Astrocyte (in vitro differentiated cells and primary cell): ENCODE data around the gene LRIG1. TPM values are rescaled to one million over a fixed set of nuclear protein-coding genes. Genes with fewer than 3 reads are reported as not detected.
A peak's percentile ranks its signal among the peaks of the same experiment; 100 is the strongest.

Experiments used
- DNase-seq: peaks from one replicate; pipeline ENCODE4 v3.0.0-alpha.2; 2010; ENCODE audit warnings: low read depth
- FAIRE-seq: peaks from 2 replicates; lab custom pipeline; 2011; peaks lifted over from hg19 to GRCh38; lab: Jason Lieb, UNC
- H2AFZ ChIP-seq: 2 replicates; pipeline ENCODE4 v1.6.0; 2012; ENCODE audit warnings: low read depth, low read length, inconsistent platforms
- H3K27ac ChIP-seq: 2 replicates; pipeline ENCODE4 v1.5.1; 2011; ENCODE audit warnings: low read depth, low read length, inconsistent platforms
- H3K27me3 ChIP-seq: 2 replicates; pipeline ENCODE4 v1.6.0; 2011; ENCODE audit warnings: low read length, inconsistent platforms; ENCODE audit not compliant: insufficient read depth
- H3K36me3 ChIP-seq: 2 replicates; pipeline ENCODE4 v1.5.1; 2011; ENCODE audit warnings: low read length, inconsistent platforms; ENCODE audit not compliant: insufficient read depth
- H3K4me1 ChIP-seq: 2 replicates; pipeline ENCODE4 v1.5.1; 2011; ENCODE audit warnings: low read length, inconsistent platforms; ENCODE audit not compliant: insufficient read depth
- H3K4me2 ChIP-seq: 2 replicates; pipeline ENCODE4 v1.6.0; 2012; ENCODE audit warnings: low read length, inconsistent platforms
- H3K4me3 ChIP-seq: 2 replicates; pipeline ENCODE4 v1.5.1; 2011; ENCODE audit warnings: low read depth, mild to moderate bottlenecking, low read length, inconsistent platforms; ENCODE audit not compliant: insufficient read depth
- H3K79me2 ChIP-seq: 2 replicates; pipeline ENCODE4 v1.6.0; 2012; ENCODE audit warnings: mild to moderate bottlenecking, low read length, inconsistent platforms; ENCODE audit not compliant: insufficient read depth
- H3K9ac ChIP-seq: 2 replicates; pipeline ENCODE4 v1.6.0; 2012; ENCODE audit warnings: mild to moderate bottlenecking, low read length, inconsistent platforms
- H3K9me3 ChIP-seq: 2 replicates; pipeline ENCODE4 v1.5.1; 2012; ENCODE audit warnings: low read depth, mild to moderate bottlenecking, low read length, inconsistent platforms; ENCODE audit not compliant: insufficient read depth
- H4K20me1 ChIP-seq: 2 replicates; pipeline ENCODE4 v1.6.0; 2012; ENCODE audit warnings: low read length, inconsistent platforms; ENCODE audit not compliant: insufficient read depth
- H3K27ac Mint-ChIP-seq: one replicate; pipeline ENCODE4 v1.8.0; 2021; ENCODE audit warnings: mild to moderate bottlenecking, mixed read lengths; ENCODE audit not compliant: unreplicated experiment
- H3K27me3 Mint-ChIP-seq: one replicate; pipeline ENCODE4 v1.8.0; 2021; ENCODE audit warnings: low read depth, mixed read lengths; ENCODE audit not compliant: unreplicated experiment
- H3K36me3 Mint-ChIP-seq: one replicate; pipeline ENCODE4 v1.8.0; 2021; ENCODE audit warnings: low read depth, mixed read lengths; ENCODE audit not compliant: unreplicated experiment
- H3K4me1 Mint-ChIP-seq: one replicate; pipeline ENCODE4 v1.8.0; 2021; ENCODE audit warnings: low read depth, mixed read lengths; ENCODE audit not compliant: unreplicated experiment
- H3K4me3 Mint-ChIP-seq: one replicate; pipeline ENCODE4 v1.8.0; 2021; ENCODE audit warnings: mild to moderate bottlenecking, moderate library complexity, mixed read lengths; ENCODE audit not compliant: unreplicated experiment
- H3K9me3 Mint-ChIP-seq: one replicate; pipeline ENCODE4 v1.8.0; 2021; ENCODE audit warnings: mild to moderate bottlenecking, mixed read lengths; ENCODE audit not compliant: unreplicated experiment
- EZH2 ChIP-seq: IDR thresholded peaks from 2 replicates; pipeline ENCODE4 v1.6.1; 2012; ENCODE audit warnings: mild to moderate bottlenecking, low read length, inconsistent platforms; ENCODE audit not compliant: insufficient read depth
- total RNA-seq: library from RNA; stranded (reverse); gene quantifications from 2 replicates; pipeline ENCODE4 v1.2.1, GENCODE V29; 2021
- TF ChIP-seq, protein P1 (sequence below): IDR thresholded peaks from 2 replicates; pipeline ENCODE4 v1.5.1; 2011; ENCODE audit warnings: low read depth, mild to moderate bottlenecking, inconsistent platforms, low read length, moderate library complexity; ENCODE audit not compliant: insufficient read depth

Gene LRIG1
- total RNA-seq, 1 donor from 2014 or later, result 39.7 TPM

DNA sequence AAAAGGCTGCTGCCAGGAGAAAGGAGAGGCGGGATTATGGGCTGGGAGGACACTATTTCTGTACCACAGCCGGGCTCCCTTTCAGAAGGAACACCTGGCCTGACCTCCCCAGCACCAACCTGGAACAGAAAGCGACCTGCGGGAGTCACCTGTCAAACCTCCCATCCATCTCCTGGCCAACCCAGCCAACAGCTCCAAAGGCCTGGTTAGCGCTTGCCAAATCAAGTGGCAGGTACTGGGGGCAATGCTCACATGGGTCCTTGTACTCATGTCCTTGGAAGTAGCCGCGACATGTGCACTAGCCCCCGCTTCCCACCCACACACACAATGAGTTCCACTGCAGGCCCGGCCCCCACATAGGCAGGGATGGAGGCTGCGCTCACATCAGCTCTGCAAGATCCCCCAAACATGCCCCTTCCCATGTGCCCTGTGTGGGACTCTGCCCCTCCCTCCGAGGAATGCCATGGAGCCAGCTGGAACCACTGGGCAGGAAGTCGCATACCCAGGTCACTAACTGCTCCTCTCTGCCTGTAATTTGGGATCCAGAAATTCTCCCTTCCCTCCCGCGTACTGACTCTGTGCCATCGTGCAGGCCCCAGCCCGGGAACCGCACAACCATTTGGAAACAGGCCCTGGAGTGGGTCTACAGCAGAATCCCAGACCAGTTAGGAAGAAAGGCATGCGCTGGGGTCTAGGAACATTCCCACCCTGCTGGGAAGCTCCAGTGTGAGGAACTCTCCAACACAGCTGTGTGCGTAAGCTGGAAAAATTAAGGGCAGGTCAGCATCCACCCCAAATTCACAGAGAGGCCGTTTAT, 98.9 kb downstream of the LRIG1 start:
- Histone ChIP-seq H3K4me1 (peaks cover 50% of the 10 kb centered on the region), H3K9ac (peak overlapping the region; percentile 45), H3K4me3 (no peak overlapping the region), H3K9me3 (no peaks in the 10 kb centered on the region), H3K36me3 (peaks cover 8% of the 10 kb centered on the region), H2AFZ (no peak overlapping the region), H4K20me1 (no peaks in the 10 kb centered on the region), H3K27me3 (no peaks in the 10 kb centered on the region), H3K4me2 (peak overlapping the region; percentile 59), H3K27ac (no peak overlapping the region), H3K79me2 (no peaks in the 10 kb centered on the region)
- peak overlapping the region; percentile 7 for H3K27ac Mint-ChIP-seq
- DNase-seq (no peak), FAIRE-seq (no peak)
- H3K4me1 Mint-ChIP-seq, result peaks cover 39% of the 10 kb centered on the region
- H3K4me3 Mint-ChIP-seq, result no peak overlapping the region
- no peak for TF ChIP-seq EZH2
- TF ChIP-seq, protein P1, sequence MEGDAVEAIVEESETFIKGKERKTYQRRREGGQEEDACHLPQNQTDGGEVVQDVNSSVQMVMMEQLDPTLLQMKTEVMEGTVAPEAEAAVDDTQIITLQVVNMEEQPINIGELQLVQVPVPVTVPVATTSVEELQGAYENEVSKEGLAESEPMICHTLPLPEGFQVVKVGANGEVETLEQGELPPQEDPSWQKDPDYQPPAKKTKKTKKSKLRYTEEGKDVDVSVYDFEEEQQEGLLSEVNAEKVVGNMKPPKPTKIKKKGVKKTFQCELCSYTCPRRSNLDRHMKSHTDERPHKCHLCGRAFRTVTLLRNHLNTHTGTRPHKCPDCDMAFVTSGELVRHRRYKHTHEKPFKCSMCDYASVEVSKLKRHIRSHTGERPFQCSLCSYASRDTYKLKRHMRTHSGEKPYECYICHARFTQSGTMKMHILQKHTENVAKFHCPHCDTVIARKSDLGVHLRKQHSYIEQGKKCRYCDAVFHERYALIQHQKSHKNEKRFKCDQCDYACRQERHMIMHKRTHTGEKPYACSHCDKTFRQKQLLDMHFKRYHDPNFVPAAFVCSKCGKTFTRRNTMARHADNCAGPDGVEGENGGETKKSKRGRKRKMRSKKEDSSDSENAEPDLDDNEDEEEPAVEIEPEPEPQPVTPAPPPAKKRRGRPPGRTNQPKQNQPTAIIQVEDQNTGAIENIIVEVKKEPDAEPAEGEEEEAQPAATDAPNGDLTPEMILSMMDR, result no peak
- no peaks in the 10 kb centered on the region for H3K27me3 Mint-ChIP-seq
- peaks cover 35% of the 10 kb centered on the region for H3K36me3 Mint-ChIP-seq
- no peaks in the 10 kb centered on the region for H3K9me3 Mint-ChIP-seq

DNA sequence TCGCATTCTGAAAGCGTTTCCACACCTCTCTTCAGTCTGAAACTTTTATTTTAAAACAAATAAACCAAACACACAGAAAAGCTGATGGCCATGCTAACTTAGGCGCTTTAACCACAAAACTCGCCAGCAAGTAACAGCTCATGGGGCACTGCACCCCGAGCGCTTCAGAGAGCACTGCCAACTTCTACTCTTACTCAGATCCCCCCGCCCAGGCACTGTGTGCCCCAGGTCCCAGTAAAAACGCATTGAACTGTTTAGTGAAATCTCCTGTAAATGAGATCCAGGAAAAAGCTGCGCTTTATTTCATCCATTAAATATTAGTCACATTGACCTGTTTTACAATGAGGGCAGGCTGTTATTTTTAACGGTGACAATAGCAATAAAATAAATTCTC, 99.7 kb downstream of the LRIG1 start:
- H3K9me3 Mint-ChIP-seq, result no peaks in the 10 kb centered on the region
- Histone ChIP-seq H2AFZ (peak overlapping the region; percentile 37), H3K79me2 (no peaks in the 10 kb centered on the region), H3K27me3 (no peaks in the 10 kb centered on the region), H3K27ac (peak overlapping the region; percentile 7), H3K9ac (peak overlapping the region; percentile 45), H3K36me3 (peaks cover 10% of the 10 kb centered on the region), H3K4me2 (peak overlapping the region; percentile 59), H4K20me1 (no peaks in the 10 kb centered on the region), H3K9me3 (no peaks in the 10 kb centered on the region), H3K4me1 (peaks cover 45% of the 10 kb centered on the region), H3K4me3 (no peak overlapping the region)
- peak overlapping the region; percentile 26 for H3K27ac Mint-ChIP-seq
- TF ChIP-seq EZH2, result no peak
- TF ChIP-seq, protein P1, result no peak
- H3K27me3 Mint-ChIP-seq, result no peaks in the 10 kb centered on the region
- peaks cover 39% of the 10 kb centered on the region for H3K4me1 Mint-ChIP-seq
- no peak overlapping the region for H3K4me3 Mint-ChIP-seq
- peaks cover 40% of the 10 kb centered on the region for H3K36me3 Mint-ChIP-seq
- FAIRE-seq, result no peak
- peak; percentile 61 for DNase-seq
